ENCODE measurements around the gene APBA2. TPM values are rescaled to one million over a fixed set of nuclear protein-coding genes. Genes with fewer than 3 reads are reported as not detected.

Gene APBA2
- total RNA-seq, 1 donor from 2014 or later, result 41.0 TPM

DNA sequence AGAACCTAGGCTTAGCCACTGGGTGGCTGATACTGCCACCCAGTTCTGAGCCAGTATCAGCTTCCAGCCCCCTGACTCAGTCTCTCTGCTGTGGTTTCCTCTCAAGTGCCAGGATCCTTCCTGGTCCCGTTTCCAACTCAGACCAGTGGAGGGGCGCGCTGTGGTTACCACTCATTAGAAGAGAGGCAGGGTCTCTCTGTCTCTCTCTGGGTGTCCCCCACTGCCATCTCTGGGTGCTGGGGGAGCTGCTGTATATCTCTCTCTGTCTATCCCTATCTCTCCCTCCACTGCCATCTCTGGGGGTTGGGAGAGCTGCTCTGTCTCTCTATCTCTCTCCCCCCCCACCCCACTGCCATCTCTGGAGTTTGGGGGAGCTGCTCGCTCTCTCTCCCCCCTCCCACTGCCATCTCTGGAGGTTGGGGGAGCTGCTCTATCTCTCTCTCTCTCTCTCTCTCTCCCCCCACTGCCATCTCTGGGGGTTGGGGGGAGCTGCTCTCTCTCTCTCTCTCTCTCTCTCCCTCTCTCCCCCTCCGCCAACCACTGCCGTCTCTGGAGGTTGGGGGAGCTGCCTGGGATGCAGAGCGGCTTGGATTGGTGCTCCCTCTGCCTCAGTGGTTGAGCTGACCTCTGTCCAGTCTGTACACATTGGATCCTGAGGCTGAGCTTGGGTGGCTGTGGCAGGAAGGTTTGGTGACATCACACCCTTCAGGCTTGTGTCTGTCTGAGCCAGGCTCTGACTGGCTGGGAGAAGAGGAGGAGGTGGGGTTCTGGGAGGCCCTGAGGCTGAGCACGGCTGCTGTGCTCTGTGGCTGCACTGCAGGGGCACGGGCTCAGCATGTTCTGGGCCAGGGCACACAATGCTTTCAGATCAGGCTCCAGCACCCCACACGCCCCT is 98.9 kb downstream of the APBA2 start:
- DNase-seq (ENCODE audit: low spot score, unreplicated experiment), result no peak
- Mint-ChIP-seq H3K9me3 (ENCODE audit: low read depth) (peaks cover 3% of the 10 kb centered on the region), H3K4me1 (ENCODE audit: low read depth) (peaks cover 11% of the 10 kb centered on the region), H3K36me3 (ENCODE audit: insufficient read depth) (peaks cover 4% of the 10 kb centered on the region), H3K27ac (no peak overlapping the region), H3K27me3 (no peaks in the 10 kb centered on the region), H3K4me3 (ENCODE audit: low read depth) (no peak overlapping the region)
- TF ChIP-seq, protein P1, sequence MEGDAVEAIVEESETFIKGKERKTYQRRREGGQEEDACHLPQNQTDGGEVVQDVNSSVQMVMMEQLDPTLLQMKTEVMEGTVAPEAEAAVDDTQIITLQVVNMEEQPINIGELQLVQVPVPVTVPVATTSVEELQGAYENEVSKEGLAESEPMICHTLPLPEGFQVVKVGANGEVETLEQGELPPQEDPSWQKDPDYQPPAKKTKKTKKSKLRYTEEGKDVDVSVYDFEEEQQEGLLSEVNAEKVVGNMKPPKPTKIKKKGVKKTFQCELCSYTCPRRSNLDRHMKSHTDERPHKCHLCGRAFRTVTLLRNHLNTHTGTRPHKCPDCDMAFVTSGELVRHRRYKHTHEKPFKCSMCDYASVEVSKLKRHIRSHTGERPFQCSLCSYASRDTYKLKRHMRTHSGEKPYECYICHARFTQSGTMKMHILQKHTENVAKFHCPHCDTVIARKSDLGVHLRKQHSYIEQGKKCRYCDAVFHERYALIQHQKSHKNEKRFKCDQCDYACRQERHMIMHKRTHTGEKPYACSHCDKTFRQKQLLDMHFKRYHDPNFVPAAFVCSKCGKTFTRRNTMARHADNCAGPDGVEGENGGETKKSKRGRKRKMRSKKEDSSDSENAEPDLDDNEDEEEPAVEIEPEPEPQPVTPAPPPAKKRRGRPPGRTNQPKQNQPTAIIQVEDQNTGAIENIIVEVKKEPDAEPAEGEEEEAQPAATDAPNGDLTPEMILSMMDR (IDR thresholded peaks at IDR 0.05; ENCODE audit: unreplicated experiment), result no peak

DNA sequence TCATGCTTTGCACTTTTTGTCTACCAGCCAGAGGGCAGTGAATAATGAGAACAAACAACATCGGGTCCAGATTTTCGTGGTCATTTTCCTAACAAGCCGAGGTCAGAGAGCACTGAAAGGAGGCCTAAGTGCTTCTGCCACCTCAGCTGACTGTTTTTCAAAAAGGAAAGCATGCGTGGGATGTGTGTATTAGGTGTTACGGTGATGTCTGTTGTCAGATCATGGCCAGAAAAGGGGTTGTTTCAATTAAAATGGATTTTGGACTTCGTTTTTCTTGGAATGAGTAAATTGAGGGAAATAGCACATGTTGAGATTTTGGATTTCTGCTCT is 99.5 kb downstream of the APBA2 start:
- TF ChIP-seq, protein P1 (IDR thresholded peaks at IDR 0.05; ENCODE audit: unreplicated experiment), result no peak
- Mint-ChIP-seq H3K27me3 (no peaks in the 10 kb centered on the region), H3K27ac (peak overlapping the region; percentile 25), H3K4me3 (ENCODE audit: low read depth) (no peak overlapping the region), H3K9me3 (ENCODE audit: low read depth) (peaks cover 3% of the 10 kb centered on the region), H3K4me1 (ENCODE audit: low read depth) (peaks cover 14% of the 10 kb centered on the region), H3K36me3 (ENCODE audit: insufficient read depth) (peaks cover 4% of the 10 kb centered on the region)
- no peak for DNase-seq (ENCODE audit: low spot score, unreplicated experiment)

DNA sequence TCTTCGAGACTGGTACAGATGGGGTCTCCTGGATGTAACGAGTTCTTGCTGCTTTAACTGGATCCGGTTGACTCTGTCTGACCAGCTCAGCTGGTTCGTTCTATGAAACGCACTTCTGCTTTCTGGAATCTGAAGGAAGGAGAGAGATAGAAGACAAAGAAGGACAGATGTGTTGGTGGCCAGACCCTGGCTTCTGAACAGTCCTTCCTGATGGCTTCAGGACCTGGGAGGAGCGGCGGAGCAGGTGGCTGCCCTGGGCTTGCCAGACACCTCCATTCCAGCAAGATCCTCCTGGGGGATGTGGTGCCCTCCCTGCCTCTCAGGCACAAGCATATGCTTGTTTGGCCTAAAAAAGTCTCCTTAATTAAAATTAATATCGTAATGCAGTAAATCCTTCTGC is 99.9 kb downstream of the APBA2 start:
- H3K4me3 Mint-ChIP-seq (ENCODE audit: low read depth), result no peak overlapping the region
- peak overlapping the region; percentile 25 for H3K27ac Mint-ChIP-seq
- DNase-seq (ENCODE audit: low spot score, unreplicated experiment), result no peak
- no peaks in the 10 kb centered on the region for H3K27me3 Mint-ChIP-seq
- peaks cover 4% of the 10 kb centered on the region for H3K36me3 Mint-ChIP-seq (ENCODE audit: insufficient read depth)
- H3K9me3 Mint-ChIP-seq (ENCODE audit: low read depth), result peaks cover 3% of the 10 kb centered on the region
- peaks cover 17% of the 10 kb centered on the region for H3K4me1 Mint-ChIP-seq (ENCODE audit: low read depth)
- TF ChIP-seq, protein P1 (IDR thresholded peaks at IDR 0.05; ENCODE audit: unreplicated experiment), result no peak

DNA sequence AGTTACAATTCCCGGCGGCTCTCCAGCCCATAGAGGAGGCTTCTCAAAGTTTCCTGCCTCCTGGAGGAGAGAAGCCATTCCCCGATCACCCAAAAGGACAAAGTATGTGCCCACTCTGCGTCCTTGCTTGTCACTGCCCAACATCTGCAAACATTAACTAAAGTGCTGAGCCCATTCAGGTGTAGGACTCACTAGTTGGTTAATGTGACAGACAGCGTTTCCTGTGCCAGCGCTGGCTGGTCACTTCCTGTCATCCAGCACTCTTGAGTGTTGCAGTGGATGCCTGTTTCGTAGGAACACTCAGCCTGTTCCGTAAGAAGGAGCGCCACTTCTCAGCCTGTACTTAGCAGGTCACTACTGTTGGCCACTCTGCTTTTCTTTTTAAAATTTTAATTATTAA is 100.3 kb downstream of the APBA2 start:
- DNase-seq (ENCODE audit: low spot score, unreplicated experiment), result no peak
- Mint-ChIP-seq H3K9me3 (ENCODE audit: low read depth) (peaks cover under 1% of the 10 kb centered on the region), H3K27me3 (no peaks in the 10 kb centered on the region), H3K27ac (peak overlapping the region; percentile 5), H3K4me3 (ENCODE audit: low read depth) (no peak overlapping the region), H3K4me1 (ENCODE audit: low read depth) (peaks cover 17% of the 10 kb centered on the region), H3K36me3 (ENCODE audit: insufficient read depth) (peaks cover 1% of the 10 kb centered on the region)
- TF ChIP-seq, protein P1 (IDR thresholded peaks at IDR 0.05; ENCODE audit: unreplicated experiment), result no peak

DNA sequence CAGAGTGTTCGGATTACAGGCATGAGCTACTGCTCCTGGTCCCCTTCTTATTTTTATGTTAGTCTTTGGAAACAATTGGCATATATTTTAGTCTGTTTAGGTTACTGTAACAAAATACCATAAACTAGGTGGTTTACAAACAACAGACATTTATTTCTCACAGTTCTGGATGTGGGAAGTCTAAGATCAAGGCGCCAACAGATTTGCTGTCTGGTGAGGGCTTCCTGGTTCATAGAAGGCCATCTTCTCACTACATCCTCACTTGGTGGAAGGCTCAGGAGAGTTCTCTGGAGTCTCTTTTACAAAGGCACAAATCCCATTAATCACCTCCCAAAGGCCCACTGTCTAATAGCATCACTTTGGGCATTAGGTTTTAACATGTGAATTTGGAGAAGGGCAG is 101.0 kb downstream of the APBA2 start:
- TF ChIP-seq, protein P1 (IDR thresholded peaks at IDR 0.05; ENCODE audit: unreplicated experiment), result no peak
- no peak for DNase-seq (ENCODE audit: low spot score, unreplicated experiment)
- no peaks in the 10 kb centered on the region for H3K9me3 Mint-ChIP-seq (ENCODE audit: low read depth)
- H3K36me3 Mint-ChIP-seq (ENCODE audit: insufficient read depth), result no peaks in the 10 kb centered on the region
- peaks cover 17% of the 10 kb centered on the region for H3K4me1 Mint-ChIP-seq (ENCODE audit: low read depth)
- no peak overlapping the region for H3K27ac Mint-ChIP-seq
- no peaks in the 10 kb centered on the region for H3K27me3 Mint-ChIP-seq
- H3K4me3 Mint-ChIP-seq (ENCODE audit: low read depth), result no peak overlapping the region

All from progenitor cell of endocrine pancreas (in vitro differentiated cells).